H1 (cell line): ENCODE data around the gene DEDD2. TPM values are rescaled to one million over a fixed set of nuclear protein-coding genes. Genes with fewer than 3 reads are reported as not detected.

Experiments used
- ATF2 ChIP-seq: IDR thresholded peaks from 2 replicates; pipeline ENCODE4 v1.6.1; 2012; ENCODE audit warnings: low read length, inconsistent platforms
- CEBPB ChIP-seq: IDR thresholded peaks from 2 replicates; pipeline ENCODE4 v1.6.1; 2012; ENCODE audit warnings: low read depth, low read length
- CHD7 ChIP-seq: fragments of 300-600 bp; sonication (generic); IDR thresholded peaks from 2 replicates; pipeline ENCODE4 v1.7.1; 2012; ENCODE audit warnings: low read length, moderate library complexity, mild to moderate bottlenecking, inconsistent platforms; ENCODE audit not compliant: insufficient replicate concordance
- EGR1 ChIP-seq: IDR thresholded peaks from 2 replicates; pipeline ENCODE4 v1.6.1; 2011; ENCODE audit warnings: low read depth, low read length, borderline replicate concordance
- EZH2 ChIP-seq: fragments of 200-600 bp; sonication (generic); IDR thresholded peaks from 2 replicates; pipeline ENCODE4 v1.7.1; 2012; ENCODE audit warnings: low read depth, mild to moderate bottlenecking, moderate library complexity, low read length, inconsistent platforms; ENCODE audit not compliant: severe bottlenecking
- HDAC6 ChIP-seq: IDR thresholded peaks from one replicate; pipeline ENCODE4 v1.7.1; 2012; ENCODE audit warnings: low read depth, mild to moderate bottlenecking, inconsistent platforms, low read length, moderate library complexity
- NRF1 ChIP-seq: IDR thresholded peaks from 2 replicates; pipeline ENCODE4 v1.6.1; 2011; ENCODE audit warnings: mild to moderate bottlenecking, low read depth, low read length, improper control_type of control experiment
- TEAD4 ChIP-seq: IDR thresholded peaks from 2 replicates; pipeline ENCODE4 v1.6.1; 2012; ENCODE audit warnings: low read depth, low read length, inconsistent platforms, mixed read lengths
- polyA plus RNA-seq, 7 experiments: library from polyadenylated mRNA; depleted of rRNA in 3 of 7; stranded (reverse) in 5 of 7; unstranded in 2 of 7; fragments of >200 nt in 5 of 7; fragments of 200-250 nt in 2 of 7; gene quantifications; 1 replicate in 5 of 7; 2 replicates in 1 of 7; 4 replicates in 1 of 7; pipeline versions ENCODE4 v1.2.1 to v1.2.3, GENCODE V29; 2011 to 2013; ENCODE audit warnings: missing spikeins in 2 of 7, mixed read lengths in 2 of 7
- total RNA-seq: library from RNA; stranded (reverse); fragmentation: NEBNext Ultra II Directional; extraction: Animal tissue kit (Norgen Biotek cat#: 25700); gene quantifications from 2 replicates; pipeline ENCODE4 v1.2.1, GENCODE V29; 2021

Gene DEDD2
- total and polyA plus RNA-seq, 2 of the 8 experiments (the other 6 are each of a cell fraction or from before 2014, with no cell fraction given), result 37.8 to 65.0 TPM

- TF ChIP-seq ATF2, result peak; percentile 69; the same call in 1 of the 2 replicates
- no peak for TF ChIP-seq CHD7
- TF ChIP-seq EGR1, result peak; percentile 86; the same call in 1 of the 2 replicates
- TF ChIP-seq EZH2, result no peak
- no peak for TF ChIP-seq HDAC6
- no peak for TF ChIP-seq CEBPB
- TF ChIP-seq NRF1, result no peak
- TF ChIP-seq TEAD4, result 0 out of 2 replicates have a peak, but pooled peaks have one; percentile 19
These were observed 25.3 kb upstream of the DEDD2 start, which contains the start of gene GSK3A (continued) for GRCh38 chr19:42242512-42243409.
